ENCODE results near the gene MGST1. TPM values are rescaled to one million over a fixed set of nuclear protein-coding genes. Genes with fewer than 3 reads are reported as not detected.

Gene MGST1, protein sequence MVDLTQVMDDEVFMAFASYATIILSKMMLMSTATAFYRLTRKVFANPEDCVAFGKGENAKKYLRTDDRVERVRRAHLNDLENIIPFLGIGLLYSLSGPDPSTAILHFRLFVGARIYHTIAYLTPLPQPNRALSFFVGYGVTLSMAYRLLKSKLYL
- total RNA-seq = 20.4 TPM
- polyA plus RNA-seq = 330 TPM

DNA sequence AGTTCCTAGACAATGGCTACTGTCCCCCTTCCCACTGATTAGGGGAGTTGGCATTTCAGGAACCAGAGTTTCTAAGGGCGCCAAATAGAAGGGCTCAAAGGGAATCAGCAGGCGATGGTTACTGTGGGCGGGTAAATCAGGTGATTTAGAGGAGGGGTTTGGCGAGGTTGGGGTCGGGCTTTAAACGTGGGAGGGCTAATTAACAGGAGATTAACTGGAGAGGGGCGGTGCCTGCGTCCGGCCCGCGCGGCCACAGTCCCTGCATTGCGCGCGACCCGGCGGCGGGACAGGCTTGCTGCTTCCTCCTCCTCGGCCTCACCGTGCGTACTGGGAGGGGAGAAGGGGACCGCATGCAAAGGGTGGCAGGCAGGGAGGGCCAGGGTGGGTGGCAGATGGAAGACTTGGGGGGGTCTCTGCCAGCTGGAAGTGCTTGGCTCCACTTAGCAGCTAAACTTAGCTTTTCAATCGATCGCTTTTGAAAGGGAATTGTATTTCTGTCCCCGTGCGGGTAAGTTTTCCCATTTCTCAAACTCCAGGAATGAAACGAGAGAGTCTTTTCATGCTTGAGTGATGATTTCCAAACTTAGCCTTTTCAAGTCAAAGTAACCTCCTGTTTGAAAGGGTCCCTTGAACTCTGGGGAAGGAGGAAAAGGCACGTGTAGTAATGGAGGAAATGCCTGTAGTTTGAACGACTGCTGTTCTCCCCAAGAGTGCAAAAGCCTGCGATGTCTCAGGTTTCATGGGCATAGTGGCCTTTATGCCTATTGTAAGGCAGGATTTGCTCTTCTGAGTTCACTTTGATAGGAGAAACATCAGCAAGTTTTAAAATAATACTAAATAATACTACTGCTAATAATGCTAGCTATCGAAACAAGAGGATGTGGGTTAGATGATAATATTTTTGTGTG is at the start of gene MGST1:
Gene MGST1, plus strand, starts transcription at position 255 of the 908 bp plus-strand sequence. CDS start 6,608 bp downstream, outside the sequence.
- H3K4me1 ChIP-seq (ENCODE audit: insufficient read depth) = no peaks in the 10 kb centered on the region
- WGBS = 10% methylated on average over 31 of the region's 31 CpGs
- peak within 1 kb of the TSS; percentile 80 for H3K27ac ChIP-seq (ENCODE audit: low read depth)
- H3K36me3 ChIP-seq (ENCODE audit: insufficient read depth) = no peaks in the 10 kb centered on the region
- DNase-seq (ENCODE audit: extremely low spot score) = no peak
- H3K4me3 ChIP-seq (ENCODE audit: low read depth, low read length) = peak within 1 kb of the TSS; percentile 62

DNA sequence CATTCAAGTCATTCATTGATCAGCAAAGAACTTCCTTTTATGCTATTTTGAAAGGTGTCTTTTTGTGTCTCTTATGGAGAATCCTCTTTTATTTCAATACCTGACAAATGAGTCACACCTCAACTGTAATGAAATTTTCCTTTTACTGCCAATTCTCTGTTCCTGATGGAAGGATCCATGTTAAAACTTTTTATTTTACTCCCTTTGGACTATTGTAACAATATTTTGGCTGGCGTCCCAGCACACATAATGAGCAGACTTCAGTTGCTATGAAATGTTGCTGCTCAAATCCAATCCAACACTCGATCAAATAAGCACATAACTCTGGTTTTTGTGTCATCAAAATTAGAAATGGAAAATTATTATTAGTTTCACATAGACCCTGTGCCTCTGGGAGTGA is 48.0 kb upstream of the MGST1 start:
- H3K36me3 ChIP-seq (ENCODE audit: insufficient read depth) = no peaks in the 10 kb centered on the region
- no peak overlapping the region for H3K4me3 ChIP-seq (ENCODE audit: low read depth, low read length)
- WGBS = 64% methylated on average over 2 of the region's 2 CpGs
- DNase-seq (ENCODE audit: extremely low spot score) = no peak
- no peaks in the 10 kb centered on the region for H3K4me1 ChIP-seq (ENCODE audit: insufficient read depth)
- H3K27ac ChIP-seq (ENCODE audit: low read depth) = no peak overlapping the region

DNA sequence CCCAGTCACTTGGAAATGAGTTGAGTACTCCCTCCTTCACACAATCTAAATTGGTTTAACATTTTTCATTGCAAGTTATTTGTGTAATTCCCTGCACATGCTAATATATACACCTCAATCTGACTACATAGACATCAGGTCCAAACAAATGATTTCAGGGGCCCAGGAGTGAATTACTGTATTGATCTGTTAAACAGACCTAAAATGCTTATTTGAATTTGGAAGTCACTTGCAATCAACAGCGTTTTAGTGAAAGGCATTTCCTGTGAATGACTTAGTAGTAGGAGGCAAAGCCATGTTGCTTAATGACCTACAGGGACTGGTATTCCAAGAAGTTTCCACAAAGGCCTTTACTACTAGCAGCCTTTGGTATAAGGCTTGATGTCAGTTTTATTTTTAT is 47.3 kb upstream of the MGST1 start:
- WGBS = 47% methylated on average over 1 of the region's 1 CpG
- no peak for DNase-seq (ENCODE audit: extremely low spot score)
- Histone ChIP-seq H3K27ac (ENCODE audit: low read depth) (no peak overlapping the region), H3K36me3 (ENCODE audit: insufficient read depth) (no peaks in the 10 kb centered on the region), H3K4me3 (ENCODE audit: low read depth, low read length) (no peak overlapping the region), H3K4me1 (ENCODE audit: insufficient read depth) (no peaks in the 10 kb centered on the region)

DNA sequence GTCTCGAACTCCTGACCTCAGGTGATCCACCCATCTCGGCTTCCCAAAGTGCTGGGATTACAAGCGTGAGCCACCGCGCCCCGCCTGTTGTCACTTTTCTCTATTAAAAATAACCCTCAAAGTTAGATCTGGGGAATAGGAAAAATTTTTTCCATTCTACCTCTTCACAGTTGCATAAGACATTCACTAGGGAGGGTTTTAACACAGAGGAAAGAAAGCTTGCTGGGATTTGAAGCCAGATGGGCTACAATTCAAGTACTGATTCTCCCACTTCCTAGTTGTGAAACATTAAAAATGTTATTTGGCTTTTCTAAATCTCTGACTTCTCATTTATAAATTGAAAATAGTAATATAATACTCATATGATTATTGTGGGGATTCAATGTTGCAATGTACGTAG is 46.7 kb upstream of the MGST1 start:
- DNase-seq (ENCODE audit: extremely low spot score) = peak; percentile 18
- Histone ChIP-seq H3K4me3 (ENCODE audit: low read depth, low read length) (no peak overlapping the region), H3K27ac (ENCODE audit: low read depth) (no peak overlapping the region), H3K4me1 (ENCODE audit: insufficient read depth) (no peaks in the 10 kb centered on the region), H3K36me3 (ENCODE audit: insufficient read depth) (no peaks in the 10 kb centered on the region)
- 74% methylated on average over 7 of the region's 7 CpGs for WGBS

DNA sequence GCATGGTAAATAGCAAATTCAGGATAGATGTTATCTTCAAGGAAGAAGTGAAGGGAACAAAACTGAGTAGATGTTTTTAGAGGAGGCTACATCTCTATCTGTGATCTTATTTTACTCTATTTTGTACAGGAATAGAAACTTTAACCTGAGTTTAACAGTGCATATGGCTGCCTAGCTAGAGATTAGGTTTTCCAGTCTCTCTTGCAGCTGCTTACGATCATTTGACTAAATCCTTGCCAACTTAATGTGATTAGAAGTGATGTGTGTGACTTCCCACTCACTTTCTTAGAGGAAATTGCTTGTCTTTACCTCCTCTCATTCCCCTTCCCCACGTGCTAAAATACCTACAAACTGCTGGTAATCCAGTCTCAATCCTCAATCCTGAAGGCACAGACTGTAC is 43.5 kb upstream of the MGST1 start:
- Histone ChIP-seq H3K27ac (ENCODE audit: low read depth) (no peak overlapping the region), H3K4me3 (ENCODE audit: low read depth, low read length) (no peak overlapping the region), H3K36me3 (ENCODE audit: insufficient read depth) (no peaks in the 10 kb centered on the region), H3K4me1 (ENCODE audit: insufficient read depth) (no peaks in the 10 kb centered on the region)
- DNase-seq (ENCODE audit: extremely low spot score) = no peak
- WGBS = 53% methylated on average over 2 of the region's 2 CpGs

DNA sequence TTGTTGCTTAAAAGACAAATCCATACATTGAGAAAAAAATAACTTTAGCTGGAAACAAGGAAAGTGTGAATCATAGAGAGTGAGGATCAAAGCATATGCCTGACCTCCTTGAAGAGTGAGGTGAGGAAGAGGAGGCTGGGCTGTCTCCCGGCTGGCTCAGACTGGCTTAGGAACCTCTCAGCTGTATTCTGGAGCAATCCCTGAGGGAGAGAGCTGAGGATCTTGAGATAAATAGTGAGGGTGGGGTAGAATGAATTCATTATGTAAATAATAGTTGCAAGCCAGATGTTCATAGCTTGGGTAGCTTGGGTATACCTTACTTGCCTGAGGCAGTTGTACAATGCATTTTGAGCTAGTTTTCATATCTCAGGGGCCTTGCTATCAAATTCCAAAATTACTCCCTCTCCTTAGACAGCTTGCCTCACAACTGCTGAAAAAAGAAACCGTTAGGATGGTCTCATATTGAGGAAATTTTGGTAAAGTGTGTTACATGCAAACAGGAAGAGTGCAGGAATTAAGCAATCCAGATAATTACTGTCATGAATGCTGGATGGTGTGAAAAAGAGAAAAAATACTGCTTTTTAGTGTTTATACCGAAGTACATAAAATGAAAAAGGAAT is 39.5 kb upstream of the MGST1 start:
- Histone ChIP-seq H3K4me1 (ENCODE audit: insufficient read depth) (no peaks in the 10 kb centered on the region), H3K4me3 (ENCODE audit: low read depth, low read length) (no peak overlapping the region), H3K27ac (ENCODE audit: low read depth) (no peak overlapping the region), H3K36me3 (ENCODE audit: insufficient read depth) (no peaks in the 10 kb centered on the region)
- no peak for DNase-seq (ENCODE audit: extremely low spot score)
- WGBS = 61% methylated on average over 3 of the region's 3 CpGs

DNA sequence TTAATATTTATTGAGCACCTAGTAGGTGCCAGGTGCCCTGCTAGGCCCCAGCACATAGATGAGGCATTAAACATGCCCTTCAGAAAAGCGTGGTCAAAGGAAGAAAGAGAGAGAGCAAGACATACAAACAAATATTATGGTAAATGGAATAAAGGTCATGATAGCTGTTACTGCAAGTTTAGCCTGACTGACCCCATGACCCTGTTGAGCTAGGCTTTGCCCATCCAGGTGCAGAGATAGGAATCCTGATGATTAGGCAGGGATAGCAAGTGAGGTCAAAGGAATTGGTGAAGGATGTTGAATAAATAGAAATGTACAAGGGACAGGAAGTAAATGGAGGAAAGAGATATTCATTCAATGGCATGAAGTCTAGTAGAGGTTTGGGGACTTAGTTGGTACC is 36.5 kb upstream of the MGST1 start:
- no peaks in the 10 kb centered on the region for H3K36me3 ChIP-seq (ENCODE audit: insufficient read depth)
- DNase-seq (ENCODE audit: extremely low spot score) = no peak
- no peak overlapping the region for H3K27ac ChIP-seq (ENCODE audit: low read depth)
- H3K4me3 ChIP-seq (ENCODE audit: low read depth, low read length) = no peak overlapping the region
- H3K4me1 ChIP-seq (ENCODE audit: insufficient read depth) = no peaks in the 10 kb centered on the region
- WGBS = 84% methylated on average over 1 of the region's 1 CpG

DNA sequence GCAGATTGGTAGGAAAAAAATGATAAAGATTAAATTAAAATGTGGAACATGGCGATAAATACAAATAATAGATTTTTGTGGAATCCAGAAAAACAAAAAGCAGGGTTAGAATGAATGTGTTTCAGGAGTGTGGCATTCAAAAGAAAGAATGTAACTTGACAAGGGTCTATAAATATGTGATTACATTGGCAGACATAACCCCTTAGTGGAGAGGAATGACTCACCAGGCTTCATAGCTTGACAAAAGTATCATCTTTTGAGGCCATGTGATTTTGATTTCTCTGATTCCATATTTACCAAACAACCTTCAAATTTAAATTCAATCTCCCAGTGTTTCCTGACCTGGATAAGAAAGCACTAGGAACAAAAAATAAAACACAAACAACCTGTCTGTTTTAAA is 24.4 kb upstream of the MGST1 start:
- Histone ChIP-seq H3K36me3 (ENCODE audit: insufficient read depth) (no peaks in the 10 kb centered on the region), H3K27ac (ENCODE audit: low read depth) (no peak overlapping the region), H3K4me3 (ENCODE audit: low read depth, low read length) (no peak overlapping the region), H3K4me1 (ENCODE audit: insufficient read depth) (no peaks in the 10 kb centered on the region)
- no peak for DNase-seq (ENCODE audit: extremely low spot score)
- 89% methylated on average over 1 of the region's 1 CpG for WGBS

DNA sequence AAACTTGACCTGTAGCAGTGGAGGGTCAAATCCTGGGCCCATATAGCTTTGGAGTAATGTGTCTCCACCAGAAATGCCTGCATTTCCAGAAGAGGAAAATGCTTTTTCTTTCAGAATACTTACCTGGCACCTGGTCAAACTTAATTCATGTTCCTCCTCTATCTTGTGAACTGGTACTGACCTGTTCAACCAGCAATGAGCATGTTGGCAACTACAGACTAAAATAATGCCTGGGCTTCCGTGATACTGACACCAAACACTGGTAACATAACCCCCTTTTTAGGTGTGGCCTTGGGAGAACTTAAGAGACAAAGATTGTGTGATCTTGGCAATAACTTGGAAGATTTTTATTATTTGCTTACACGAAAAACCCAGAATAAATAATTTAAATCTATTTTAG is 23.8 kb upstream of the MGST1 start:
- 74% methylated on average over 2 of the region's 2 CpGs for WGBS
- DNase-seq (ENCODE audit: extremely low spot score) = no peak
- Histone ChIP-seq H3K4me1 (ENCODE audit: insufficient read depth) (no peaks in the 10 kb centered on the region), H3K36me3 (ENCODE audit: insufficient read depth) (no peaks in the 10 kb centered on the region), H3K4me3 (ENCODE audit: low read depth, low read length) (no peak overlapping the region), H3K27ac (ENCODE audit: low read depth) (no peak overlapping the region)

DNA sequence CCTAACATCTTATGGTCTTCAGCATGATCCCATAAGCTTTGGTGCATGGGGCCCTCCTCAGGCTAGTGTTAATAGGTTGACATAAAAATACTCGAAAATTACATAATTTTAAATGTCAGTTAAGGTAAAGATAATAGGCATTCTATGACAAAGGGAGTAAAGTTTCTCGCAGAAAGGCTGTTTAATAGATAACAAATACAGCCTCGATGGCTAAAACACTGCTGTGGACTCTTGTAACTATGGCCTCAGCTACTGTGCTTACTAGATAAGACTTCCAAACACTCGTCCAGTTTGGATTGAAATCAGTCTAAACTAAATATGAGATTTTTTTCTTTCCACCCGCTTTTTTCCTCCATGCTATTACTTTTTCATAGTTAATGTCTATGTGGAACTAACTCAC is 23.2 kb upstream of the MGST1 start:
- no peak overlapping the region for H3K27ac ChIP-seq (ENCODE audit: low read depth)
- no peak for DNase-seq (ENCODE audit: extremely low spot score)
- 68% methylated on average over 5 of the region's 5 CpGs for WGBS

DNA sequence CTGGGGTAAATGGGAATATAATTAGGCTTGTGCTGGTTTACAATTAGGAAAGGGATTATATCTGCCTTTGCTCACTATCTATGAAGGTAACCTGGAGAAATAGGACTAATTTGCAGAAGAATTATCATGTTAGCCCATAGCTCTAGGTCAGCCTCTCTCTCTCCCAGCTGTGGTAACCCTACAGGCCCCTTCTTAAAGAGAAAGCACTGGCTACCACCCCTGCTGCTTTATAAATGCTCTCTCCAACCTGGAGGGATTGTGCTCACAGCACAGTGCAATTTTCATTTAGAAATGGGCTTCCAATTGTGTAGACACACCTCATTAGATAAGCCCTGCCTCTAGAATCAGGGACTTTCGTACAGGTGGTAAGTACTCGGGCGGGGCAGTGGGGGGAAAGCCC is 22.7 kb upstream of the MGST1 start:
- 96% methylated on average over 3 of the region's 3 CpGs for WGBS
- Histone ChIP-seq H3K4me1 (ENCODE audit: insufficient read depth) (no peaks in the 10 kb centered on the region), H3K4me3 (ENCODE audit: low read depth, low read length) (no peak overlapping the region), H3K36me3 (ENCODE audit: insufficient read depth) (no peaks in the 10 kb centered on the region), H3K27ac (ENCODE audit: low read depth) (no peak overlapping the region)
- DNase-seq (ENCODE audit: extremely low spot score) = no peak

More for the DNA sequence above, 23.2 kb upstream of the MGST1 start:
- H3K4me3 ChIP-seq (ENCODE audit: low read depth, low read length) = no peak overlapping the region
- H3K36me3 ChIP-seq (ENCODE audit: insufficient read depth) = no peaks in the 10 kb centered on the region
- no peaks in the 10 kb centered on the region for H3K4me1 ChIP-seq (ENCODE audit: insufficient read depth)

DNA sequence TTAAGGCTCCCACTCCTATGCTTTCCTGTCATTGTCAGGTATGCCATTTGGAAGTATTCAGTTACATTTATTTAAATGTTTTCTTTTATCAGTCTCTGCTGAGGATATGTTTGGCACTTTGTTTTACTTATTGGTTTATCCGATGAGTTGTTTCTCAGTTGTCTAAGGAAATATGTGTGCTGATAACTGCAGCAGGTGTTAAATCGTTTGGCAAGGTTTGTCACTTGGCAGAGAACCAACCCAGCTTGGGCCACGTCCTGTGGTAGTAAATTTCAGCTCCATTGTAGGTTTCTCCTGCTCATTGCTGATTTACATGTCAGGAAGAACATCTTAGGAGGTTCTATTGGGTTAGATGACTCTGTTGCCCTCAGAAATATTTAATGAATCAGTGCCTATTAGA is 22.0 kb upstream of the MGST1 start:
- no peak overlapping the region for H3K4me3 ChIP-seq (ENCODE audit: low read depth, low read length)
- 13% methylated on average over 3 of the region's 3 CpGs for WGBS
- H3K27ac ChIP-seq (ENCODE audit: low read depth) = no peak overlapping the region
- no peak for DNase-seq (ENCODE audit: extremely low spot score)
- H3K36me3 ChIP-seq (ENCODE audit: insufficient read depth) = no peaks in the 10 kb centered on the region
- H3K4me1 ChIP-seq (ENCODE audit: insufficient read depth) = no peaks in the 10 kb centered on the region

DNA sequence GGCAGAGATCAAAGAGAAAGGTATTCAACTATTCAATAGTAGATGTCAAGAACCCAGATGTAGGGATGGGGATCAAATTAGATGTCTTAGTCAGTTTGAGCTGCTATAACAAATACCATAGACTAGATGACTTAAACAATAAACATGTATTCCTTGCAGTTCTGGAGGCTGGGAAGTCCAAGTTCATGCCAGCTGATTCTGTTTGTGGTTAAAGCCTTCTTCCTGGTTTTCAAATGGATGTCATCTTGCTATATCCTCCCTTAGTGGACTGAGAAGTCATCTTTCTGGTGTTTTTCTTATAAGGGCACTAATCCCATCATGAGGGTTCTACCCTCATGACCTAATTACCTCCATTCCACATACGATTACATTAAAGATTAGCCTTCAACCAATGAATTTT is 19.5 kb upstream of the MGST1 start:
- DNase-seq (ENCODE audit: extremely low spot score) = no peak
- WGBS = 92% methylated on average over 1 of the region's 1 CpG
- Histone ChIP-seq H3K4me3 (ENCODE audit: low read depth, low read length) (no peak overlapping the region), H3K27ac (ENCODE audit: low read depth) (no peak overlapping the region), H3K4me1 (ENCODE audit: insufficient read depth) (no peaks in the 10 kb centered on the region), H3K36me3 (ENCODE audit: insufficient read depth) (no peaks in the 10 kb centered on the region)

DNA sequence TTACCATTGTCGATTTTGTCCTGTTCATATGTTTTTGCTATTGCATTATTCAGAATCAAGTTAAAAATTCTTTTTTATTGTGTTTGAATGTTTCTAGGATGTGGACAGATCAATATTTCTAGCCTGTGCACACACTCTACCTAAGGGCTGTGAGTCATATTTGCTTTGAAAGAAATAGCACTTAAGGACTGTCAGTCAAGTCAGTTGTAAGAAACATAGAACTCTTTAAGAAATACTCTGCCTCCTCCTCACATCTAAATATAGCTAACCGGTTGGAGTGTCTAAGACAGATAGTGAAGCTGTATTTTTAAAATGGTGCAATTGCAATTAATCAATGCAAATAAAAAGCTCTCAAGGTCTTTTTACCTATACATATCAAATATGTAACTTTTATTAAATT is 17.9 kb upstream of the MGST1 start:
- Histone ChIP-seq H3K27ac (ENCODE audit: low read depth) (no peak overlapping the region), H3K36me3 (ENCODE audit: insufficient read depth) (no peaks in the 10 kb centered on the region), H3K4me1 (ENCODE audit: insufficient read depth) (no peaks in the 10 kb centered on the region), H3K4me3 (ENCODE audit: low read depth, low read length) (no peak overlapping the region)
- no peak for DNase-seq (ENCODE audit: extremely low spot score)
- WGBS = 79% methylated on average over 2 of the region's 2 CpGs
